OCI-LY3 (cell line): ENCODE measurements around the gene TBC1D21.

Experiments used
- H2AFZ ChIP-seq: fragments of 200-600, 300-600 bp; shearing (Covaris generic); 2 replicates; pipeline ENCODE4 v1.6.0; 2014; ENCODE audit warnings: antibody characterized with exemption, low read depth, low read length
- H3K27ac ChIP-seq: fragments of 200-600, 300-600 bp; sonication (generic); 2 replicates; pipeline ENCODE4 v1.5.1; 2014; ENCODE audit warnings: mild to moderate bottlenecking, low read length, moderate library complexity, mixed read lengths
- H3K27me3 ChIP-seq: fragments of 200-600, 300-600 bp; sonication (generic); 2 replicates; pipeline ENCODE4 v1.6.1; 2014; ENCODE audit warnings: low read depth, low read length, mixed read lengths
- H3K36me3 ChIP-seq: fragments of 200-600, 300-600 bp; sonication (generic); replicated peaks from 2 replicates; pipeline ENCODE3; 2014; ENCODE audit warnings: low read depth, low read length, mixed read lengths
- H3K4me1 ChIP-seq: fragments of 300-600, 200-600 bp; sonication (generic); 2 replicates; pipeline ENCODE4 v1.6.1; 2014; ENCODE audit warnings: low read length, mixed read lengths
- H3K4me2 ChIP-seq: fragments of 200-600, 300-600 bp; sonication (generic); 2 replicates; pipeline ENCODE4 v1.6.1; 2014; ENCODE audit warnings: low read length, mixed read lengths
- H3K4me3 ChIP-seq: fragments of 300-600, 200-600 bp; sonication (generic); 2 replicates; pipeline ENCODE4 v1.5.1; 2014; ENCODE audit warnings: antibody characterized with exemption, mild to moderate bottlenecking, low read length, moderate library complexity
- H3K79me2 ChIP-seq: fragments of 300-600, 200-600 bp; shearing (Covaris generic); 2 replicates; pipeline ENCODE4 v1.6.1; 2014; ENCODE audit warnings: mild to moderate bottlenecking, low read length, mixed read lengths
- H3K9ac ChIP-seq: fragments of 300-600, 200-600 bp; shearing (Covaris generic); 2 replicates; pipeline ENCODE4 v1.6.0; 2014; ENCODE audit warnings: mild to moderate bottlenecking, low read length, moderate library complexity
- H3K9me3 ChIP-seq: fragments of 200-600, 300-600 bp; shearing (Covaris generic); 2 replicates; pipeline ENCODE4 v1.6.1; 2014; ENCODE audit warnings: low read length, mixed read lengths; ENCODE audit not compliant: insufficient read depth
- H4K20me1 ChIP-seq: fragments of 200-600, 300-600 bp; sonication (generic); 2 replicates; pipeline ENCODE4 v1.6.1; 2016; ENCODE audit warnings: low read length, mixed read lengths; ENCODE audit not compliant: insufficient read depth
- EZH2phosphoT487 ChIP-seq: fragments of 200-600 bp; shearing (Covaris generic); IDR thresholded peaks from 2 replicates; pipeline ENCODE4 v1.6.1; 2018; ENCODE audit warnings: antibody characterized with exemption, mixed run types, low read depth
- TF ChIP-seq, protein P1 (sequence below): fragments of 200-600, 300-600 bp; sonication (generic); IDR thresholded peaks from 2 replicates; pipeline ENCODE4 v1.5.1; 2014; ENCODE audit warnings: antibody characterized with exemption, low read length, low read depth

TBC1D21 gene

DNA sequence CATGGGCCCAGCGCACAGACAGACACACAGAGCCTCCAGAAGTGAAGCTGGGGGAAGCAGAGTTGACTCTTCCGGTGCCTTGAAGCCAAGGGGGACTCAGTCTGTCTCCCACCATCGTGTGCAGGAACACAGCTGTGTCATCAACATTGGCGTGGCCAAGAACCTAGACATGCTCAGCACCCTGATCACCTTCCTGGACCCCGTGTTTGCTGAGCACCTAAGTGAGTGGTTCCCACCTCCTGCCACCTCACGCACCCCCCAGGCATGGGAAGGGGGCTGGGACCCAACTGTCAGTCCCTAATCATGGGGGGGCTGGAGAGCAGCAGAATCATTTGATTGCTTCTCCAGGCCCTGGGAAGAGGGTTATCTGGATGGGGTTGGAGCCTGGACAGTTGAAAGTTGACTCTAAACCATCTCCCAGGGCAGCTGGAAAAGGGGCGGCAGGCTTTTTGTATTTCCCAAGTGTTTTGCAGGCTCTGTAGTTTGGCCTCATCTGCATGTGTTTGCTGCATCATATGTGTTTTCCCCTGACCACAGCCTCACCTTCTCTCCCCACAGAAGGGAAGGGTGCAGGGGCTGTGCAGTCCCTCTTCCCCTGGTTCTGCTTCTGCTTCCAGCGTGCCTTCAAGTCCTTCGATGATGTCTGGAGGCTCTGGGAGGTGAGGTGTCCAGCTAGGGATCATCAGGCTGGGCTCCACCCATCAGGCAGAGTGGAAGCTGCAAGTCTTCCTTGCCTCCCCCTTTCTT lies 12.8 kb downstream of the TBC1D21 start:
- H4K20me1 ChIP-seq, result no peaks in the 10 kb centered on the region
- TF ChIP-seq, protein P1, sequence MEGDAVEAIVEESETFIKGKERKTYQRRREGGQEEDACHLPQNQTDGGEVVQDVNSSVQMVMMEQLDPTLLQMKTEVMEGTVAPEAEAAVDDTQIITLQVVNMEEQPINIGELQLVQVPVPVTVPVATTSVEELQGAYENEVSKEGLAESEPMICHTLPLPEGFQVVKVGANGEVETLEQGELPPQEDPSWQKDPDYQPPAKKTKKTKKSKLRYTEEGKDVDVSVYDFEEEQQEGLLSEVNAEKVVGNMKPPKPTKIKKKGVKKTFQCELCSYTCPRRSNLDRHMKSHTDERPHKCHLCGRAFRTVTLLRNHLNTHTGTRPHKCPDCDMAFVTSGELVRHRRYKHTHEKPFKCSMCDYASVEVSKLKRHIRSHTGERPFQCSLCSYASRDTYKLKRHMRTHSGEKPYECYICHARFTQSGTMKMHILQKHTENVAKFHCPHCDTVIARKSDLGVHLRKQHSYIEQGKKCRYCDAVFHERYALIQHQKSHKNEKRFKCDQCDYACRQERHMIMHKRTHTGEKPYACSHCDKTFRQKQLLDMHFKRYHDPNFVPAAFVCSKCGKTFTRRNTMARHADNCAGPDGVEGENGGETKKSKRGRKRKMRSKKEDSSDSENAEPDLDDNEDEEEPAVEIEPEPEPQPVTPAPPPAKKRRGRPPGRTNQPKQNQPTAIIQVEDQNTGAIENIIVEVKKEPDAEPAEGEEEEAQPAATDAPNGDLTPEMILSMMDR, result no peak
- no peak for TF ChIP-seq EZH2phosphoT487
- no peaks in the 10 kb centered on the region for H3K9me3 ChIP-seq
- no peak overlapping the region for H3K4me3 ChIP-seq
- H3K27ac ChIP-seq, result no peak overlapping the region
- H3K4me2 ChIP-seq, result no peak overlapping the region
- no peaks in the 10 kb centered on the region for H3K79me2 ChIP-seq
- H2AFZ ChIP-seq, result no peak overlapping the region
- H3K36me3 ChIP-seq, result no peaks in the 10 kb centered on the region
- H3K9ac ChIP-seq, result no peak overlapping the region
- H3K27me3 ChIP-seq, result peaks cover 39% of the 10 kb centered on the region
- peaks cover 9% of the 10 kb centered on the region for H3K4me1 ChIP-seq

DNA sequence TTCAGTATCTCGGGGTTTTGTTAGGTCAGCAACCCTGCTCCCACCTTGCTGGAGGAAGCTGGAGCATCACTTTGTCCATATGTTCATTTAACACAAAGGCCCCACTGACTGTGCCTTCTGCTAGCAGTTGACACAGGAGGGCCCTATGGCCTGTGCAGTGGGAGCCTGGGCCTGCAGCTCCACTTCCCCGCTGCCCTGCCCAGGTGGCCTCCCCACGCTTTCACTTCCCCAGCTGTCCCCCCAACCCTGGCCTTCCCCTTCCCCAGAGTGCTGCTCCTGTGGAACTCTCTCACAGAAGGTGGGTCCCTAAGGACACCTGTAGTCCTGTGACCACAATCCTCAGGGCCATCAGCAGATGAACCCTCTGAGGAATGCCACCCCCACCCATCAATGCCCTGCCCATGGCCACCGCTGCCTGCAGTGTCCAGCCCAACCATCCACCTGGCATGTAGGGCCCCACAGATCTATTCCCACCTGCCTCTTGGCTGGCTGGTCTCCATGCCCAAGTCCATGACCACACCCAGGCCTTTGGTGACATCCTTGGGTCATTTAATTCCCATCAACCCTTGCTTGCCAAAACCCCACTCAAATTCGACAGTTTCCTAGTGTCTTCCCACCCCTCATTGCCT lies 13.5 kb downstream of the TBC1D21 start:
- peaks cover 43% of the 10 kb centered on the region for H3K27me3 ChIP-seq
- H4K20me1 ChIP-seq, result no peaks in the 10 kb centered on the region
- no peaks in the 10 kb centered on the region for H3K36me3 ChIP-seq
- H3K4me1 ChIP-seq, result peaks cover 9% of the 10 kb centered on the region
- H3K27ac ChIP-seq, result no peak overlapping the region
- TF ChIP-seq EZH2phosphoT487, result no peak
- TF ChIP-seq, protein P1, result no peak
- no peaks in the 10 kb centered on the region for H3K79me2 ChIP-seq
- no peaks in the 10 kb centered on the region for H3K9me3 ChIP-seq
- no peak overlapping the region for H3K4me2 ChIP-seq
- no peak overlapping the region for H3K4me3 ChIP-seq
- no peak overlapping the region for H2AFZ ChIP-seq
- no peak overlapping the region for H3K9ac ChIP-seq

DNA sequence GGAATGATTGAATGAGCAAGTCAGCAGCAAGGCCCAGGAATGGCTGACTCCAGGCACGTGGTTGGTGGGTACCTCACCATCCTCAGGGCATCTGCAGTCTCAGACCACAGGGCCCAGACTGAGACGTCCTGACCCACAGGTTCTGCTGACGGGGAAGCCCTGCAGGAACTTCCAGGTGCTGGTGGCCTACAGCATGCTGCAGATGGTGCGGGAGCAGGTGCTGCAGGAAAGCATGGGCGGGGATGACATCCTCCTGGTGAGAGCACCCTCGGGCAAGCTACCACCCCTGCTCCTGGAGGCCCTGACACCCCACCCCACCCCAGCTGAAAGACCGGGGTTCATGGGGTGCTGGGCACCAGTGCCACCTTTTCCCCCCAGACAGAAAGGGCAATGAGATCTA lies 14.1 kb downstream of the TBC1D21 start:
- Histone ChIP-seq H3K4me3 (no peak overlapping the region), H3K4me1 (peaks cover 9% of the 10 kb centered on the region), H3K9me3 (no peaks in the 10 kb centered on the region), H3K79me2 (no peaks in the 10 kb centered on the region), H2AFZ (no peak overlapping the region), H3K27ac (no peak overlapping the region), H3K36me3 (no peaks in the 10 kb centered on the region), H3K27me3 (peaks cover 43% of the 10 kb centered on the region), H4K20me1 (no peaks in the 10 kb centered on the region), H3K4me2 (no peak overlapping the region), H3K9ac (no peak overlapping the region)
- no peak for TF ChIP-seq EZH2phosphoT487
- TF ChIP-seq, protein P1, result no peak

DNA sequence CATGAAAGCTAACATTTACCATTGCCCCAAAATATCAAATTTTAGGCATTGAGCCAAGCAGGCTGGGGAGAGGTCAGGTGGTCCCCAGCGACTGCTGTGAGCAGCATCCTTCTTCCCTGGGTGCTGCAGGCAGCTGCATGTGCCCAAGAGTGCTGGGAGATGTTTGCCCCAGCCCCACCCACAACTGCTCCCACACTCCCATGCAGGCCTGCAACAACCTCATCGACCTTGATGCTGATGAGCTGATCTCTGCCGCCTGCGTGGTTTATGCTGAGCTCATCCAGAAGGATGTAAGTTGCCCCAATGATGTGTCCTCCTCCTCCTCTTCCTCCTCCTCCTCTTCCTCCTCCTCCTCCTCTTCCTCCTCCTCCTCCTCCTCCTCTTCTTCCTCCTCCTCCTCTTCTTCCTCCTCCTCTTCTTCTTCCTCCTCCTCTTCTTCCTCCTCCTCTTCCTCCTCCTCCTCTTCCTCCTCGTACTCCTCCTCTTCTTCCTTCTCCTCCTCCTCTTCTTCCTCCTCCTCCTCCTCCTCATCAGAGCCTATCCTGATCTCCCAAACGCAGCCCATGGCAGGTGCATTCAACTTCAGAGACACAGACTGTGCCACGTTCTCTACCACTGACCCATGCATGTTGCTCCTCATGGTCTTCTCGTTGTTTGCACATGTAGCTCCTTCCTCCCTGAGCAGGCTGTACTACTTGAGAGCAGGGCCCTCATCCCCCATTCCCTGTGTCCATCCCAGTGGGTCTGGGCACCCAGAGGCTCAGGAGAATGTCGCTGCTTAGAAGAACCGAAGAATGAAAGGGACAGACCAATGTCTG lies 15.1 kb downstream of the TBC1D21 start:
- no peak overlapping the region for H3K9ac ChIP-seq
- H3K4me1 ChIP-seq, result peaks cover 9% of the 10 kb centered on the region
- H3K27ac ChIP-seq, result no peak overlapping the region
- H3K36me3 ChIP-seq, result no peaks in the 10 kb centered on the region
- H3K79me2 ChIP-seq, result no peaks in the 10 kb centered on the region
- H4K20me1 ChIP-seq, result no peaks in the 10 kb centered on the region
- H2AFZ ChIP-seq, result no peak overlapping the region
- no peak overlapping the region for H3K4me2 ChIP-seq
- H3K27me3 ChIP-seq, result peaks cover 37% of the 10 kb centered on the region
- no peak for TF ChIP-seq EZH2phosphoT487
- TF ChIP-seq, protein P1, result no peak
- H3K9me3 ChIP-seq, result no peaks in the 10 kb centered on the region
- no peak overlapping the region for H3K4me3 ChIP-seq
